Measurements from ENCODE around the gene ATP6V0A1.

DNA sequence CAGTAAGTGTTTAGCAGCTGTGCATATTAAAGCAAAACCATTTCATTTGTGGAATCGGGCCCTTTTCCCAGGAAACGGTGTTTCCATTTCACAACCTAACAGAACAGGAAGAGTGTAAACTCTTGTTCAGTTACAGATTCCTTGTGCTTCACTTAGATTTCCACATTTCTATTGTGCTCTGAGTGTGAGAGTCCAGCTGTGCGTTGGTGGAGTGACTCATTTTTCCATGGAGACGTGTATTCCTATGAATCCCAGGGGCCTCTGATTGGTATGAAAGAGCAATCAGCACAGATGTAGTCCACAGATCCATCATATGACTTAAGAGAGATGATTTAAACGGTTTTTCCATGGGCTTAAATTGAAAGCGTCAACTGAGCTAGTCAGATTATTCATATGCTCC lies 22.3 kb upstream of the ATP6V0A1 start:
- TF ChIP-seq, protein P1, sequence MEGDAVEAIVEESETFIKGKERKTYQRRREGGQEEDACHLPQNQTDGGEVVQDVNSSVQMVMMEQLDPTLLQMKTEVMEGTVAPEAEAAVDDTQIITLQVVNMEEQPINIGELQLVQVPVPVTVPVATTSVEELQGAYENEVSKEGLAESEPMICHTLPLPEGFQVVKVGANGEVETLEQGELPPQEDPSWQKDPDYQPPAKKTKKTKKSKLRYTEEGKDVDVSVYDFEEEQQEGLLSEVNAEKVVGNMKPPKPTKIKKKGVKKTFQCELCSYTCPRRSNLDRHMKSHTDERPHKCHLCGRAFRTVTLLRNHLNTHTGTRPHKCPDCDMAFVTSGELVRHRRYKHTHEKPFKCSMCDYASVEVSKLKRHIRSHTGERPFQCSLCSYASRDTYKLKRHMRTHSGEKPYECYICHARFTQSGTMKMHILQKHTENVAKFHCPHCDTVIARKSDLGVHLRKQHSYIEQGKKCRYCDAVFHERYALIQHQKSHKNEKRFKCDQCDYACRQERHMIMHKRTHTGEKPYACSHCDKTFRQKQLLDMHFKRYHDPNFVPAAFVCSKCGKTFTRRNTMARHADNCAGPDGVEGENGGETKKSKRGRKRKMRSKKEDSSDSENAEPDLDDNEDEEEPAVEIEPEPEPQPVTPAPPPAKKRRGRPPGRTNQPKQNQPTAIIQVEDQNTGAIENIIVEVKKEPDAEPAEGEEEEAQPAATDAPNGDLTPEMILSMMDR (IDR thresholded peaks at IDR 0.05) = no peak
- TF ChIP-seq POLR2A (IDR thresholded peaks at IDR 0.05) = no peak
- TF ChIP-seq POLR2AphosphoS5 (IDR thresholded peaks at IDR 0.05) = peak in 2 of 3 donors; percentile 53 to 61
